Mesendoderm (in vitro differentiated cells): Measurements from ENCODE around the gene MOB3C.

Source experiments
- DNase-seq: peaks from one replicate; pipeline ENCODE4 v3.0.0; 2013
- H2AK5ac ChIP-seq: 2 replicates; pipeline ENCODE4 v1.6.1; 2013; ENCODE audit warnings: low read length, inconsistent platforms
- H2BK120ac ChIP-seq: 2 replicates; pipeline ENCODE4 v1.6.1; 2013; ENCODE audit warnings: low read depth, mild to moderate bottlenecking, low read length, moderate library complexity, mixed read lengths
- H2BK15ac ChIP-seq: replicated peaks from 2 replicates; pipeline ENCODE4 v1.6.1; 2013; ENCODE audit warnings: low read depth, mild to moderate bottlenecking, moderate library complexity
- H2BK5ac ChIP-seq: 2 replicates; pipeline ENCODE4 v1.6.1; 2013; ENCODE audit warnings: low read length, inconsistent platforms
- H3K18ac ChIP-seq: 2 replicates; pipeline ENCODE4 v1.6.1; 2013; ENCODE audit warnings: mild to moderate bottlenecking, low read length, mixed read lengths
- H3K23ac ChIP-seq: one replicate; pipeline ENCODE4 v1.6.1; 2013; ENCODE audit warnings: low read length
- H3K27ac ChIP-seq: 2 replicates; pipeline ENCODE4 v1.5.1; 2013; ENCODE audit warnings: low read depth, mild to moderate bottlenecking, inconsistent platforms, low read length, moderate library complexity
- H3K27me3 ChIP-seq: 2 replicates; pipeline ENCODE4 v1.6.1; 2013; ENCODE audit warnings: low read length, control low read depth, mild to moderate bottlenecking, inconsistent platforms; ENCODE audit not compliant: insufficient read depth, poor library complexity
- H3K36me3 ChIP-seq: 2 replicates; pipeline ENCODE4 v1.6.1; 2013; ENCODE audit warnings: low read length, inconsistent platforms; ENCODE audit not compliant: control insufficient read depth, insufficient read depth
- H3K4ac ChIP-seq: one replicate; pipeline ENCODE4 v1.6.1; 2013; ENCODE audit warnings: low read depth, mild to moderate bottlenecking, low read length, moderate library complexity
- H3K4me1 ChIP-seq: 2 replicates; pipeline ENCODE4 v1.6.1; 2013; ENCODE audit warnings: low read depth, low read length, inconsistent platforms; ENCODE audit not compliant: control insufficient read depth
- H3K4me2 ChIP-seq: 2 replicates; pipeline ENCODE4 v1.6.1; 2013; ENCODE audit warnings: low read length
- H3K4me3 ChIP-seq: 2 replicates; pipeline ENCODE4 v1.5.1; 2013; ENCODE audit warnings: mild to moderate bottlenecking, low read length
- H3K56ac ChIP-seq: one replicate; pipeline ENCODE4 v1.6.1; 2013; ENCODE audit warnings: low read length
- H3K79me1 ChIP-seq: 2 replicates; pipeline ENCODE4 v1.6.1; 2013; ENCODE audit warnings: low read length, inconsistent platforms
- H3K79me2 ChIP-seq: 2 replicates; pipeline ENCODE4 v1.6.1; 2013; ENCODE audit warnings: mild to moderate bottlenecking, low read length; ENCODE audit not compliant: control insufficient read depth, insufficient read depth
- H3K9ac ChIP-seq: 2 replicates; pipeline ENCODE4 v1.6.1; 2013; ENCODE audit warnings: low read length, inconsistent platforms
- H4K5ac ChIP-seq: one replicate; pipeline ENCODE4 v1.6.1; 2013; ENCODE audit warnings: low read length
- H4K8ac ChIP-seq: one replicate; pipeline ENCODE4 v1.6.1; 2013; ENCODE audit warnings: low read depth, mild to moderate bottlenecking, control low read depth, low read length, moderate library complexity
- WGBS: extraction: QIAGEN DNeasy Blood & Tissue Kit; methylation state at CpG from one replicate; pipeline ENCODE4 v1.1.7; 2013; ENCODE audit warnings: low lambda C conversion rate, missing lambda C conversion rate; ENCODE audit not compliant: insufficient coverage; ENCODE audit errors: extremely low coverage; 5-methylcytosine and 5-hydroxymethylcytosine counted together

MOB3C gene

GRCh38 chr1:46583494-46583893, 33.1 kb downstream of the MOB3C start:
- no peak overlapping the region for H3K56ac ChIP-seq
- no peaks in the 10 kb centered on the region for H3K36me3 ChIP-seq
- no peak overlapping the region for H3K23ac ChIP-seq
- H3K79me2 ChIP-seq = no peaks in the 10 kb centered on the region
- H2BK15ac ChIP-seq = no peak overlapping the region
- no peak overlapping the region for H3K9ac ChIP-seq
- H2BK5ac ChIP-seq = no peak overlapping the region
- no peak overlapping the region for H3K4me3 ChIP-seq
- H3K27me3 ChIP-seq = no peaks in the 10 kb centered on the region
- H3K27ac ChIP-seq = no peak overlapping the region
- no peak overlapping the region for H3K4ac ChIP-seq
- no peak overlapping the region for H4K8ac ChIP-seq
- no peak for DNase-seq
- H4K5ac ChIP-seq = no peak overlapping the region
- WGBS = no CpG with 5 or more reads among the region's 5 CpGs
- no peaks in the 10 kb centered on the region for H3K4me1 ChIP-seq
- no peak overlapping the region for H2BK120ac ChIP-seq
- no peak overlapping the region for H3K18ac ChIP-seq
- no peak overlapping the region for H3K4me2 ChIP-seq
- H3K79me1 ChIP-seq = no peaks in the 10 kb centered on the region
- H2AK5ac ChIP-seq = no peak overlapping the region

- Histone ChIP-seq H3K27me3 (no peaks in the 10 kb centered on the region), H4K5ac (no peak overlapping the region), H3K79me1 (no peaks in the 10 kb centered on the region), H3K4ac (no peak overlapping the region), H2BK15ac (no peak overlapping the region), H3K27ac (no peak overlapping the region), H3K79me2 (no peaks in the 10 kb centered on the region), H2BK120ac (no peak overlapping the region), H3K9ac (no peak overlapping the region), H3K36me3 (no peaks in the 10 kb centered on the region), H3K4me1 (no peaks in the 10 kb centered on the region), H2BK5ac (no peak overlapping the region), H4K8ac (no peak overlapping the region), H3K18ac (no peak overlapping the region), H3K23ac (no peak overlapping the region), H2AK5ac (no peak overlapping the region), H3K4me3 (no peak overlapping the region), H3K4me2 (no peak overlapping the region), H3K56ac (no peak overlapping the region)
- DNase-seq = peak; percentile 56
- WGBS = no CpG with 5 or more reads among the region's 7 CpGs
These were observed 33.6 kb downstream of the MOB3C start for GRCh38 chr1:46582972-46583371.

GRCh38 chr1:46581681-46582455, 34.7 kb downstream of the MOB3C start:
- no peak overlapping the region for H3K4me2 ChIP-seq
- no peak overlapping the region for H4K8ac ChIP-seq
- no peak overlapping the region for H4K5ac ChIP-seq
- H3K36me3 ChIP-seq = no peaks in the 10 kb centered on the region
- no peak overlapping the region for H3K23ac ChIP-seq
- no peak overlapping the region for H2BK5ac ChIP-seq
- H3K9ac ChIP-seq = no peak overlapping the region
- no peaks in the 10 kb centered on the region for H3K27me3 ChIP-seq
- H2BK15ac ChIP-seq = no peak overlapping the region
- H3K4ac ChIP-seq = no peak overlapping the region
- H2BK120ac ChIP-seq = no peak overlapping the region
- no peak overlapping the region for H3K18ac ChIP-seq
- no peaks in the 10 kb centered on the region for H3K79me1 ChIP-seq
- no peak overlapping the region for H3K27ac ChIP-seq
- H3K4me1 ChIP-seq = no peaks in the 10 kb centered on the region
- no CpG with 5 or more reads among the region's 4 CpGs for WGBS
- H2AK5ac ChIP-seq = no peak overlapping the region
- DNase-seq = no peak
- no peak overlapping the region for H3K56ac ChIP-seq
- H3K79me2 ChIP-seq = no peaks in the 10 kb centered on the region
- no peak overlapping the region for H3K4me3 ChIP-seq

- Histone ChIP-seq H3K9ac (no peak overlapping the region), H3K56ac (no peak overlapping the region), H3K79me1 (no peaks in the 10 kb centered on the region), H2BK5ac (no peak overlapping the region), H4K8ac (no peak overlapping the region), H3K18ac (no peak overlapping the region), H2BK15ac (no peak overlapping the region), H3K27me3 (no peaks in the 10 kb centered on the region), H3K4me3 (no peak overlapping the region), H2AK5ac (no peak overlapping the region), H3K4me1 (no peaks in the 10 kb centered on the region), H4K5ac (no peak overlapping the region), H2BK120ac (no peak overlapping the region), H3K4me2 (no peak overlapping the region), H3K23ac (no peak overlapping the region), H3K27ac (no peak overlapping the region), H3K79me2 (no peaks in the 10 kb centered on the region), H3K36me3 (no peaks in the 10 kb centered on the region), H3K4ac (no peak overlapping the region)
- WGBS = no CpG with 5 or more reads among the region's 6 CpGs
- DNase-seq = no peak
These were observed 36.3 kb downstream of the MOB3C start for GRCh38 chr1:46580140-46580903.

GRCh38 chr1:46577671-46578070, 38.9 kb downstream of the MOB3C start:
- no peaks in the 10 kb centered on the region for H3K27me3 ChIP-seq
- H3K56ac ChIP-seq = no peak overlapping the region
- H3K9ac ChIP-seq = no peak overlapping the region
- H3K79me2 ChIP-seq = no peaks in the 10 kb centered on the region
- H2BK5ac ChIP-seq = no peak overlapping the region
- H3K4ac ChIP-seq = no peak overlapping the region
- H2BK15ac ChIP-seq = no peak overlapping the region
- H3K4me2 ChIP-seq = no peak overlapping the region
- no peaks in the 10 kb centered on the region for H3K79me1 ChIP-seq
- H2BK120ac ChIP-seq = no peak overlapping the region
- no peak overlapping the region for H4K5ac ChIP-seq
- no peak overlapping the region for H4K8ac ChIP-seq
- H3K4me1 ChIP-seq = no peaks in the 10 kb centered on the region
- no peak overlapping the region for H3K4me3 ChIP-seq
- no peak overlapping the region for H2AK5ac ChIP-seq
- no peak overlapping the region for H3K18ac ChIP-seq
- no CpG with 5 or more reads among the region's 4 CpGs for WGBS
- DNase-seq = no peak
- H3K23ac ChIP-seq = no peak overlapping the region
- H3K27ac ChIP-seq = no peak overlapping the region
- no peaks in the 10 kb centered on the region for H3K36me3 ChIP-seq
